A549 (cell line): ENCODE results near the gene POU4F2.

Experiments used
- CBX8 ChIP-seq: fragments of 200-600 bp; sonication (generic); IDR thresholded peaks from 2 replicates; pipeline ENCODE4 v1.6.1; 2016
- CHD2 ChIP-seq: fragments of 150-350 bp; IDR thresholded peaks from 2 replicates; pipeline ENCODE4 v1.6.1; 2014; ENCODE audit warnings: low read length; ENCODE audit not compliant: partially characterized antibody
- JUN ChIP-seq, 2 experiments: fragments of >200 bp; sonication (Bioruptor Twin); formaldehyde crosslinking; IDR thresholded peaks; 2 replicates in 1 of 2; 3 replicates in 1 of 2; pipeline ENCODE4 v1.6.1; 2016 to 2017
- KDM5A ChIP-seq: fragments of 200-600 bp; sonication (generic); IDR thresholded peaks from 2 replicates; pipeline ENCODE4 v1.6.1; 2016; ENCODE audit warnings: antibody characterized with exemption, mild to moderate bottlenecking
- MAFK ChIP-seq: fragments of 450-650 bp; IDR thresholded peaks from 2 replicates; pipeline ENCODE4 v1.6.1; 2014; ENCODE audit not compliant: partially characterized antibody
- MAZ ChIP-seq: fragments of 150-350 bp; IDR thresholded peaks from 2 replicates; pipeline ENCODE4 v1.6.1; 2014; ENCODE audit warnings: antibody characterized with exemption, low read depth, low read length, borderline replicate concordance
- MYC ChIP-seq: IDR thresholded peaks from 2 replicates; pipeline ENCODE4 v1.6.1; 2012; ENCODE audit warnings: mild to moderate bottlenecking, inconsistent platforms, low read length, improper control_type of control experiment, borderline replicate concordance
- POLR2A ChIP-seq: IDR thresholded peaks from 2 replicates; pipeline ENCODE4 v1.6.1; 2012; ENCODE audit warnings: mild to moderate bottlenecking, low read length
- RFX5 ChIP-seq: fragments of 450-650 bp; IDR thresholded peaks from 2 replicates; pipeline ENCODE4 v1.7.1; 2014; ENCODE audit warnings: antibody characterized with exemption, mild to moderate bottlenecking, moderate library complexity
- ZC3H11A ChIP-seq: fragments of 450-650 bp; IDR thresholded peaks from 2 replicates; pipeline ENCODE4 v1.6.1; 2014; ENCODE audit warnings: antibody characterized with exemption, mild to moderate bottlenecking
- TF ChIP-seq, protein P1 (sequence below): fragments of >200 bp; sonication (Bioruptor Twin); formaldehyde crosslinking; IDR thresholded peaks from 3 replicates; pipeline ENCODE4 v1.5.1; 2016
- TF ChIP-seq, protein P2 (sequence below): IDR thresholded peaks from 2 replicates; pipeline ENCODE4 v1.6.1; 2012
- TF ChIP-seq, protein P3 (sequence below): fragments of 250-450 bp; sonication (Bioruptor Pico); IDR thresholded peaks from 2 replicates; pipeline ENCODE4 v1.5.0; 2021; ENCODE audit warnings: mild to moderate bottlenecking, moderate library complexity, borderline replicate concordance
- TF ChIP-seq, protein P4 (sequence below): IDR thresholded peaks from 2 replicates; pipeline ENCODE4 v1.6.1; 2012

DNA sequence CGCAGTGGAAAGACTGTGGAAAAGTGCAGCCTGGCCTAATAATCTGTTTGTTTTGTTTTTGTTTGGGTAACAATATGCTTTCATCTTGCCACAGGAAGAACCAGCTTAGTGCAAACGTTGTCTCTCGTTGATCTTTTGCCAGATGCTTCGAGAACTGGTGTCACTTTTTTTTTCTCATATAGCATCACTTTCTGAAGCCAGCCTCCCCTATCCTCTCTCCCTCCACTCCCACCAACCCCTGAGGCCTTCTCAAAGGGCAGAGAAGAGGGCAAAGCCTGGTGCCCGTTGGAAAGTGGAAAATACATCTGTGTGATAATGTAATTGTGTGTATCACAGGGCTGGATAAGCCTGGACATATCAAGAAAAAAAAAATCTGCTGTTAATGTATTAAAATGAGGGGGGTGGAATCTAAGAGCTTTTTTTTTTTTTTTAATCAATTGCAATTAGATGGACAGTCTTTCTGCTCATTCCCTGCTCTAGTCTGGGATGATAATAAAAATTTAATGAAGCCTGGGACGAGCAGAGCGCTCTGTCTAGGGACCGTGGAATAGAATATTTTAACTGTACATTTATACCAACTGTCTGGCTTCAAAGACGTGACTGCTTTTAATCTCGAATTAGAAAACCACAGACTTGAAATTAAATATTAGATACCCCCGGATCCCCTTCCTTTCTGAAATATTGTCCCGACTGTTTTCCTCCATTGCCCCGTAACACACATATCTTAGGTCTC, 8.1 kb downstream of the POU4F2 start:
- TF ChIP-seq, protein P1, sequence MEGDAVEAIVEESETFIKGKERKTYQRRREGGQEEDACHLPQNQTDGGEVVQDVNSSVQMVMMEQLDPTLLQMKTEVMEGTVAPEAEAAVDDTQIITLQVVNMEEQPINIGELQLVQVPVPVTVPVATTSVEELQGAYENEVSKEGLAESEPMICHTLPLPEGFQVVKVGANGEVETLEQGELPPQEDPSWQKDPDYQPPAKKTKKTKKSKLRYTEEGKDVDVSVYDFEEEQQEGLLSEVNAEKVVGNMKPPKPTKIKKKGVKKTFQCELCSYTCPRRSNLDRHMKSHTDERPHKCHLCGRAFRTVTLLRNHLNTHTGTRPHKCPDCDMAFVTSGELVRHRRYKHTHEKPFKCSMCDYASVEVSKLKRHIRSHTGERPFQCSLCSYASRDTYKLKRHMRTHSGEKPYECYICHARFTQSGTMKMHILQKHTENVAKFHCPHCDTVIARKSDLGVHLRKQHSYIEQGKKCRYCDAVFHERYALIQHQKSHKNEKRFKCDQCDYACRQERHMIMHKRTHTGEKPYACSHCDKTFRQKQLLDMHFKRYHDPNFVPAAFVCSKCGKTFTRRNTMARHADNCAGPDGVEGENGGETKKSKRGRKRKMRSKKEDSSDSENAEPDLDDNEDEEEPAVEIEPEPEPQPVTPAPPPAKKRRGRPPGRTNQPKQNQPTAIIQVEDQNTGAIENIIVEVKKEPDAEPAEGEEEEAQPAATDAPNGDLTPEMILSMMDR, result no peak
- TF ChIP-seq CBX8, result no peak
- TF ChIP-seq, protein P2, sequence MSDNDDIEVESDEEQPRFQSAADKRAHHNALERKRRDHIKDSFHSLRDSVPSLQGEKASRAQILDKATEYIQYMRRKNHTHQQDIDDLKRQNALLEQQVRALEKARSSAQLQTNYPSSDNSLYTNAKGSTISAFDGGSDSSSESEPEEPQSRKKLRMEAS, result no peak
- TF ChIP-seq ZC3H11A, result no peak
- TF ChIP-seq, protein P3, sequence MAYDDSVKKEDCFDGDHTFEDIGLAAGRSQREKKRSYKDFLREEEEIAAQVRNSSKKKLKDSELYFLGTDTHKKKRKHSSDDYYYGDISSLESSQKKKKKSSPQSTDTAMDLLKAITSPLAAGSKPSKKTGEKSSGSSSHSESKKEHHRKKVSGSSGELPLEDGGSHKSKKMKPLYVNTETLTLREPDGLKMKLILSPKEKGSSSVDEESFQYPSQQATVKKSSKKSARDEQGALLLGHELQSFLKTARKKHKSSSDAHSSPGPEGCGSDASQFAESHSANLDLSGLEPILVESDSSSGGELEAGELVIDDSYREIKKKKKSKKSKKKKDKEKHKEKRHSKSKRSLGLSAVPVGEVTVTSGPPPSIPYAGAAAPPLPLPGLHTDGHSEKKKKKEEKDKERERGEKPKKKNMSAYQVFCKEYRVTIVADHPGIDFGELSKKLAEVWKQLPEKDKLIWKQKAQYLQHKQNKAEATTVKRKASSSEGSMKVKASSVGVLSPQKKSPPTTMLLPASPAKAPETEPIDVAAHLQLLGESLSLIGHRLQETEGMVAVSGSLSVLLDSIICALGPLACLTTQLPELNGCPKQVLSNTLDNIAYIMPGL, result no peak
- no peak for TF ChIP-seq MAZ
- no peak for TF ChIP-seq POLR2A
- TF ChIP-seq CHD2, result no peak
- TF ChIP-seq JUN (IDR thresholded peaks at IDR 0.05), result no peak
- TF ChIP-seq RFX5, result no peak
- no peak for TF ChIP-seq KDM5A
- TF ChIP-seq MYC, result no peak
- TF ChIP-seq, protein P4, sequence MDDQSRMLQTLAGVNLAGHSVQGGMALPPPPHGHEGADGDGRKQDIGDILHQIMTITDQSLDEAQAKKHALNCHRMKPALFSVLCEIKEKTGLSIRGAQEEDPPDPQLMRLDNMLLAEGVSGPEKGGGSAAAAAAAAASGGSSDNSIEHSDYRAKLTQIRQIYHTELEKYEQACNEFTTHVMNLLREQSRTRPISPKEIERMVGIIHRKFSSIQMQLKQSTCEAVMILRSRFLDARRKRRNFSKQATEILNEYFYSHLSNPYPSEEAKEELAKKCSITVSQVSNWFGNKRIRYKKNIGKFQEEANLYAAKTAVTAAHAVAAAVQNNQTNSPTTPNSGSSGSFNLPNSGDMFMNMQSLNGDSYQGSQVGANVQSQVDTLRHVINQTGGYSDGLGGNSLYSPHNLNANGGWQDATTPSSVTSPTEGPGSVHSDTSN, result no peak
- TF ChIP-seq MAFK, result no peak
